HG02938 (cell line): ENCODE results near the gene BLTP3B.

Experiments used
- ATAC-seq: cut with Tn5 transposase; IDR thresholded peaks from one replicate; pipeline ENCODE4 v1.9.1; 2021; ENCODE audit warnings: mild to moderate bottlenecking, moderate library complexity; ENCODE audit not compliant: unreplicated experiment

BLTP3B gene

DNA sequence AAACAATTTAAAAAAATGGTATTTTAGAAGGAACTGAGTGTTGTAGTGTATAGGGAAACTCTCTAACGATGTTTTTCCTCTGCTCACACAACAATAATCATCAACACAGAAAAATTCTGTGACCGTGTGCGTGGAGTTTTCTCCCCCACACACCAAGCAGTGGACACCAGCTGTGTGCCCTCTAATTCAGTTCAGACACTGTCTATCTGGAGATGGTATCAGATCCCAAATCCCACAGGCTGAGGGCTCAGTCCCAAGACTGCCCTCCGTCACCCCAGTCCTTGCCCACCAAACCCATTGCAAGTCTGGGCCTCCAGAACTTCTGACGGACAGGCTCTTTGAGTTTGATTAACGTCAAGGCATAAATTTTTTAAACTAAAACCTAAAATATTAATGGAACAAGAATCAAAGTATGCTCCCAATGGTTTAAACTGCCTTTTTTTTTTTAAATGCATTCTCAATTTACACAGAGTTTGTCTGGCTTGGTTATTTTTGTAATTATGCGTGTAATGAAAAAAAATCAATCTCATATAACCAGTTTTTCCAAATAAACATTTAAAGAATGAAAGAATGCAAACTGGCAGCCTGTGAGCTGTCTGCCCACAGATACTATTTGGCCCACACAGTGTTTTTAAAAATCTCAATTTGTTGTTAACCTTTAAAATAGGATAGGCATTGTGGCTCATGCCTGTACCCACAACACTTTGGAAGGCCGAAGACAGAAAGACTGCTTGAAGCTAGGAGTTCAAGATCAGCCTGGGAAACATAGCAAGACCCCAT is 19.2 kb downstream of the BLTP3B start:
- ATAC-seq = no peak

DNA sequence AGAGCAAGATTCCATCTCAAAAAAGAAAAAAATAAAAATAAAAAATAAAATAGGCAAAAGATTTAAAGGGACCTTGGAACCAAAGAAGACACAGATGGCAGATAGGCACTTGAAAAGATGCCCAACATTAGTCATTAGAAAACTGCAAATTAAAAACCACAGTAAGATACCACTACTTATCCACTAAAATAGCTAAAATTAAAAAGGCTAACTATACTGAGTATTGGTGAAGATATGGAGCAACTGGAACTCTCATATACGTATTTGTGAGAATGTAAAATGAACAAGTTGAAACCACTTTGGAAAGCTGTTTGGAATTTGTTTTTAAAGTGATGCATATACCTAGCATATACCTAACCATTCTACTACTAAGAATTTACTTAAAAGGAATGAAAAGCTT is 22.3 kb downstream of the BLTP3B start:
- no peak for ATAC-seq

DNA sequence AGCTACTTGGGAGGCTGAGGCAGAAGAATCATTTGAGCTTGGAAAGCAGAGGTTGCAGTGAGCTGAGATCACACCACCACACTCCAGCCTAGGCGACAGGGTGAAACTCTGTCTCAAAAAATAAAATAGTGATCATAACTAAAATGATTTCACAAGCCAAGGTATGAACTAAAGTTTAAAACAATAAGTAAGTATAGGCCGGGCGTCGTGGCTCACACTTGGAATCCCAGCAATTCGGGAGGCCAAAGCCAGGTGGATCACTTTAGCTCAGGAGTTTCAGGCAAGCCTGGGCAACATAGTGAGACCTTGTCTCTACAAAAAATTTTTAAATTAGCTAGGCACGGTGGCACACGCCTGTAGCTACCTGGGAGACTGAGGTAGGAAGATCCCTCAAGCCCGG is 27.4 kb downstream of the BLTP3B start:
- ATAC-seq = no peak

DNA sequence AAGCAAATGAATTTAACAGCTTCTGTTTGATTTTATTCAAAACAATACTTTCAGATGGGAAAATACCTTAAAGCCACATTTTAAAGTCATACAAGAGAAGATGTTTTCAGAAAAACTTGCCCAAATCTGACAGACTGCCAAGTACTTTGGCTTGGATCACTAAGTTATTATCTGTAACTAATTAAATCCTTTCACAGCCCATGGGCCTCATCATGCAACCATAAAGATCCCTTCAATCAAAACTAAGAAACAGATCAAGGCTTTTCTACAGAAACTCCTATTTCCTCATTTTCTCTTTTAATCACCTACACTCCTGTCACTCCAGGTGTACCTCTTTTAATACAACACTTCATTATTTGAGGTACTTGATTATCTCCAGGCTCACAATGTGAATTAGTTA is 28.1 kb downstream of the BLTP3B start:
- ATAC-seq = peak; percentile 50

DNA sequence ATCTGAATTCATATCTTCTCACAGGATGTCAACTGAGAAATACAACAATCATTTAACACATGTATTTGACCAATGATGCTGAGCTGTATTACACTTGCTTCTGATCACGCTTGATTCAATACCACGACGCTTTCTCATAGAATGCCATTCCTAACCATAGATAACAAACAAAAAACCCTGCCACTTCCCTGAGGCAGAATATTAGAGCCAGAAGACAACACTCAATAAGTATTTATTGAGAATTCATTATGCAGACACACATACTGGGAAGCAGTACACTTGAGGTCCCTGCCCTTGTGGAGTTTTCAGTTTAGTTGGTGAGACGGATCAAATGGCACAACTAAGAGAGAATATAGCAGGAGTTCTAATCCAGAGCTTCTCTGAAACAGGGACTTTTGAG is 32.4 kb downstream of the BLTP3B start:
- ATAC-seq = no peak

DNA sequence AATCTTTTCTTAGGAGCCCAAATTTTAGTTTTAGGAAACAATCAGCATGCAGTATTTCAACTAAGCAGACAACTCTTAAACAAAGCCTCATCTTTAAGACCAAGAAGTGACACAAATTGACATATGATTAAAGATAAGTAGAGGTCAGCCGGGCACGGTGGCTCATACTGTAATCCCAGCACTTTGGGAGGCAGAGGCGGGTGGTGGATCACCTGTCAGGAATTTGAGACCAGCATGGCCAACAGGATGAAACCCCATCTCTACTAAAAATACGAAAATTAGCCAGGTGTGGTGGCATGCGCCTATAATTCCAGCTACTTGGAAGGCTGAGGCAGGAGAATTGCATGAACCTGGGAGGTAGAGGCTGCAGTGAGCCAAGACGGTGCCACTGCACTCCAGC is 35.8 kb downstream of the BLTP3B start:
- ATAC-seq = no peak

DNA sequence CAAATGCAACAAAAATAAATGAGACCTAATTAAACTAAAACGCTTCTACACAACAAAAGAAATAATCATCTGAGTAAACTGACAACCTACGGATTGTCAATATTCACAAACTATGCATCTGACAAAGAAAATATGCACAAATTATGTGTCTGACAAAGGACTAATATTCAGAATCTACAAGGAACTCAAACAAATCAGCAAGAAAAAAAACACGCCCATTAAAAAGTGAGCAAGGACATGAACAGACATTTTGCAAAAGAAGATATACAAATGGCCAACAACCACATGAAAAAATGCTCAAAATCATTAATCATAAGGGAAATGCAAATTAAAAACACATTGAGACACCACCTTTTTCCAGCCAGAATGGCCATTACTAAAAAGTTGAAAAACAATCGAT is 37.0 kb downstream of the BLTP3B start:
- no peak for ATAC-seq

DNA sequence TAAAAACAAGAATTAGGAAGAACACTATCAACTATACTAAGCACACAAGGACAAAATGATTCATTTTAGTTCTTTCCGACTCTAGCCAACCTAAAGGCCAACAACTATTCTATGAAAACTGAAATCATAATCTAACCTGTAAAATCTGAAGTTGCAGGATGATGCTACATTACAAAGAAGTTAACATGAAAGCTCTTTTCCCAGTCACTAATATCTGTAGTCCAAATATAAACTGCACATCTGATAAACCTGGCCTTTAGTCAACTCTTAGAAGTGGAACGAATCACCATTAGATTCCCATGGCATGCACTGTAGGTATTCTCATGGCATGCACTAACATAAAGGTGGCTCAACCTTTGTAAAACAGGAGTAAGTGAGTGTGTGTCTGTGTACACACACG is 41.7 kb downstream of the BLTP3B start:
- ATAC-seq = no peak
